Keratinocyte (primary cell): ENCODE measurements around the gene C21orf91. TPM values are rescaled to one million over a fixed set of nuclear protein-coding genes. Genes with fewer than 3 reads are reported as not detected.

Experiments
- DNase-seq: peaks from one replicate; pipeline ENCODE4 v3.0.0-alpha.2; 2011; ENCODE audit warnings: low read depth, missing footprints, low spot score
- FAIRE-seq: peaks from 2 replicates; lab custom pipeline; 2011; peaks lifted over from hg19 to GRCh38; lab: Jason Lieb, UNC
- H2AFZ ChIP-seq: 2 replicates; pipeline ENCODE4 v1.6.0; 2012; ENCODE audit warnings: low read length, control low read depth, inconsistent platforms; ENCODE audit not compliant: control insufficient read depth
- H3K27ac ChIP-seq: 2 replicates; pipeline ENCODE4 v1.5.1; 2011; ENCODE audit warnings: low read length; ENCODE audit not compliant: control insufficient read depth, insufficient read depth
- H3K27me3 ChIP-seq: 3 replicates; pipeline ENCODE4 v1.6.0; 2011; ENCODE audit warnings: low read length; ENCODE audit not compliant: control insufficient read depth, insufficient read depth; ENCODE audit errors: extremely low read depth
- H3K36me3 ChIP-seq, 2 experiments: 2 replicates in 1 of 2; 3 replicates in 1 of 2; pipeline ENCODE4 v1.5.1; 2011; ENCODE audit warnings: low read length in 2 of 2, mild to moderate bottlenecking in 1 of 2; ENCODE audit not compliant: control insufficient read depth in 2 of 2, insufficient read depth in 2 of 2; ENCODE audit errors: extremely low read depth in 1 of 2
- H3K4me1 ChIP-seq: 3 replicates; pipeline ENCODE4 v1.5.1; 2011; ENCODE audit warnings: low read length; ENCODE audit not compliant: control insufficient read depth, insufficient read depth; ENCODE audit errors: extremely low read depth
- H3K4me2 ChIP-seq: 3 replicates; pipeline ENCODE4 v1.6.0; 2011; ENCODE audit warnings: low read depth, low read length; ENCODE audit not compliant: control insufficient read depth, insufficient read depth; ENCODE audit errors: extremely low read depth
- H3K4me3 ChIP-seq, 3 experiments: fragments of 200-600 bp in 1 of 3; sonication (generic) in 1 of 3; 2 replicates in 2 of 3; 3 replicates in 1 of 3; pipeline ENCODE4 v1.5.1; 2011 to 2016; ENCODE audit warnings: low read length in 3 of 3, mild to moderate bottlenecking in 3 of 3, control low read depth in 2 of 3, inconsistent platforms in 1 of 3, low read depth in 1 of 3, mixed read lengths in 1 of 3, mixed run types in 1 of 3, moderate library complexity in 1 of 3; ENCODE audit not compliant: control insufficient read depth in 2 of 3, insufficient read depth in 2 of 3; ENCODE audit errors: extremely low read depth in 1 of 3
- H3K79me2 ChIP-seq: 2 replicates; pipeline ENCODE4 v1.6.0; 2012; ENCODE audit warnings: low read length; ENCODE audit not compliant: control insufficient read depth, insufficient read depth
- H3K9ac ChIP-seq: 3 replicates; pipeline ENCODE4 v1.6.0; 2011; ENCODE audit warnings: low read length; ENCODE audit not compliant: control insufficient read depth, insufficient read depth; ENCODE audit errors: extremely low read depth
- H3K9me1 ChIP-seq: 3 replicates; pipeline ENCODE4 v1.6.0; 2011; ENCODE audit warnings: low read length; ENCODE audit not compliant: control insufficient read depth, insufficient read depth; ENCODE audit errors: extremely low read depth
- H3K9me3 ChIP-seq: 2 replicates; pipeline ENCODE4 v1.5.1; 2012; ENCODE audit warnings: low read depth, low read length; ENCODE audit not compliant: control insufficient read depth
- H4K20me1 ChIP-seq: 3 replicates; pipeline ENCODE4 v1.6.0; 2011; ENCODE audit warnings: low read length; ENCODE audit not compliant: control insufficient read depth, insufficient read depth; ENCODE audit errors: extremely low read depth
- EZH2 ChIP-seq: IDR thresholded peaks from one replicate; pipeline ENCODE4 v1.6.1; 2012; ENCODE audit warnings: inconsistent platforms, mild to moderate bottlenecking, low read length, moderate library complexity
- dilution Hi-C: fragments of 300-500 bp; cut with MboI; formaldehyde crosslinking; loops from one replicate; pipeline ENCODE4 v1.7.0; 2020; ENCODE audit warnings: low sequenced_read_pairs; ENCODE audit not compliant: extremely low pct_ligation_motif_present
- polyA plus RNA-seq, 5 experiments: library from polyadenylated mRNA; depleted of rRNA in 3 of 5; stranded (reverse) in 3 of 5; stranded (forward) in 1 of 5; unstranded in 1 of 5; fragments of >200 nt; gene quantifications; 1 replicate in 1 of 5; 2 replicates in 3 of 5; 3 replicates in 1 of 5; pipeline versions ENCODE4 v1.2.1 to v1.2.3, GENCODE V29; 2011 to 2012; ENCODE audit warnings: missing spikeins in 2 of 5, low read depth in 1 of 5, low replicate concordance in 1 of 5
- TF ChIP-seq, protein P1 (sequence below), 3 experiments: IDR thresholded peaks in 1 of 3; conservative IDR thresholded peaks in 1 of 3; optimal IDR thresholded peaks in 1 of 3; 2 replicates in 2 of 3; 3 replicates in 1 of 3; pipeline versions ENCODE3 to v1.5.1; 2011; ENCODE audit warnings: low read length in 3 of 3, mild to moderate bottlenecking in 3 of 3, moderate library complexity in 2 of 3, control low read depth in 1 of 3, inconsistent platforms in 1 of 3; ENCODE audit not compliant: insufficient read depth in 2 of 3; ENCODE audit errors: extremely low read depth in 1 of 3

Gene C21orf91
- polyA plus RNA-seq, 1 donor (not counting 4 experiments of a cell fraction or from before 2014, with no cell fraction given): 28.2 TPM

DNA sequence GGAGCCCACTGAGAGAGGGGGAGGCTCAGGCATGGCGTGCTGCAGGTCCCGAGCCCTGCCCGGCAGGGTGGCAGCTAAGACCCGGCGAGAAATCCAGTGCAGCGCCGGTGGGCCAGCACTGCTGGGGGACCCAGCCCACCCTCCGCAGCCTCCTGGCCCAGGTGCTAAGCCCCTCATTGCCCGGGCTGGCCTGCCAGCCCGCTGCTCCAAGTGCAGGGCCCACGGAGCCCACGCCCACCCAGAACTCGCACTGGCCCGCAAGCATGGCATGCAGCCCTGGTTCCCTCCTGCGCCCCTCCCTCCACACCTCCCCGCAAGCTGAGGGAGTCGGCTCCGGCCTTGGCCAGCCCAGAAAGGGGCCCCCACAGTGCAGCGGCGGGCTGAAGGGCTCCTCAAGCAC lies 61.5 kb downstream of the C21orf91 start:
- dilution Hi-C loops: no loop called here
- H3K27ac ChIP-seq: no peak overlapping the region
- no peak overlapping the region for H3K9ac ChIP-seq
- no peak overlapping the region for H3K4me2 ChIP-seq
- no peaks in the 10 kb centered on the region for H4K20me1 ChIP-seq
- no peak for FAIRE-seq
- no peaks in the 10 kb centered on the region for H3K9me3 ChIP-seq
- H3K9me1 ChIP-seq: no peaks in the 10 kb centered on the region
- no peak for DNase-seq
- TF ChIP-seq, protein P1, sequence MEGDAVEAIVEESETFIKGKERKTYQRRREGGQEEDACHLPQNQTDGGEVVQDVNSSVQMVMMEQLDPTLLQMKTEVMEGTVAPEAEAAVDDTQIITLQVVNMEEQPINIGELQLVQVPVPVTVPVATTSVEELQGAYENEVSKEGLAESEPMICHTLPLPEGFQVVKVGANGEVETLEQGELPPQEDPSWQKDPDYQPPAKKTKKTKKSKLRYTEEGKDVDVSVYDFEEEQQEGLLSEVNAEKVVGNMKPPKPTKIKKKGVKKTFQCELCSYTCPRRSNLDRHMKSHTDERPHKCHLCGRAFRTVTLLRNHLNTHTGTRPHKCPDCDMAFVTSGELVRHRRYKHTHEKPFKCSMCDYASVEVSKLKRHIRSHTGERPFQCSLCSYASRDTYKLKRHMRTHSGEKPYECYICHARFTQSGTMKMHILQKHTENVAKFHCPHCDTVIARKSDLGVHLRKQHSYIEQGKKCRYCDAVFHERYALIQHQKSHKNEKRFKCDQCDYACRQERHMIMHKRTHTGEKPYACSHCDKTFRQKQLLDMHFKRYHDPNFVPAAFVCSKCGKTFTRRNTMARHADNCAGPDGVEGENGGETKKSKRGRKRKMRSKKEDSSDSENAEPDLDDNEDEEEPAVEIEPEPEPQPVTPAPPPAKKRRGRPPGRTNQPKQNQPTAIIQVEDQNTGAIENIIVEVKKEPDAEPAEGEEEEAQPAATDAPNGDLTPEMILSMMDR (optimal IDR thresholded peaks at IDR 0.05 in 1 of 3, IDR thresholded peaks at IDR 0.05 in 1 of 3, conservative IDR thresholded peaks at IDR 0.05 in 1 of 3; ENCODE audit: extremely low read depth in 1 of 3, insufficient read depth in 2 of 3, low read length in 3 of 3): no peak
- TF ChIP-seq EZH2: no peak
- H3K4me3 ChIP-seq: no peak overlapping the region
- H3K36me3 ChIP-seq: no peaks in the 10 kb centered on the region
- no peak overlapping the region for H2AFZ ChIP-seq
- no peaks in the 10 kb centered on the region for H3K4me1 ChIP-seq
- no peaks in the 10 kb centered on the region for H3K27me3 ChIP-seq
- no peaks in the 10 kb centered on the region for H3K79me2 ChIP-seq

DNA sequence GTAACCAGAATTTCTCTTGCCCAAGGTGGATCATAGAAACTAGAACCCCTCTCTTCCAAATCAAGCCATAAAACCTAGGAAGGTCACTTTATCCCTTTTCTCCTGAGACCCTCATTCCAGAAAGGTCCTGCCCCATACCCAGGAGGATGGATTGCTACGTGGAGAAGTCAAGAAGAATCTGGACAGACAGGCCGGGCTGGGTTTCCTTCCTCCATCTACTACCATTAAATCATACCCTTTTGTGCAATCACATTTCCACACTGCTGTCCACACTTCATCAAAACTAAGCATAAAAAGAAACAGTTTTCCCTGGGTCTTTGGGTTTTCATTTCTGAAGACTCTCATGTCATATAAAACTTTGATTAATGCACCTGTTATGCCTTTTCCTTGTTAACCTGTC lies 65.4 kb downstream of the C21orf91 start:
- dilution Hi-C loops: no loop called here
- TF ChIP-seq EZH2: no peak
- TF ChIP-seq, protein P1 (optimal IDR thresholded peaks at IDR 0.05 in 1 of 3, IDR thresholded peaks at IDR 0.05 in 1 of 3, conservative IDR thresholded peaks at IDR 0.05 in 1 of 3; ENCODE audit: extremely low read depth in 1 of 3, insufficient read depth in 2 of 3, low read length in 3 of 3): no peak
- FAIRE-seq: no peak

More for the DNA sequence above, 65.4 kb downstream of the C21orf91 start:
- no peaks in the 10 kb centered on the region for H3K79me2 ChIP-seq
- H3K4me1 ChIP-seq: no peaks in the 10 kb centered on the region
- no peak overlapping the region for H2AFZ ChIP-seq
- no peaks in the 10 kb centered on the region for H3K27me3 ChIP-seq
- H3K9me3 ChIP-seq: no peaks in the 10 kb centered on the region
- no peaks in the 10 kb centered on the region for H3K36me3 ChIP-seq
- no peak overlapping the region for H3K27ac ChIP-seq
- no peaks in the 10 kb centered on the region for H3K9me1 ChIP-seq
- H3K9ac ChIP-seq: no peak overlapping the region
- DNase-seq: no peak
- no peaks in the 10 kb centered on the region for H4K20me1 ChIP-seq
- H3K4me2 ChIP-seq: no peak overlapping the region
- no peak overlapping the region for H3K4me3 ChIP-seq
